ENCODE measurements around the gene SMARCC2. TPM values are rescaled to one million over a fixed set of nuclear protein-coding genes. Genes with fewer than 3 reads are reported as not detected.
A peak's percentile ranks its signal among the peaks of the same experiment; 100 is the strongest.

Gene SMARCC2
- total RNA-seq, 1 donor from 2014 or later, result 67.1 TPM

DNA sequence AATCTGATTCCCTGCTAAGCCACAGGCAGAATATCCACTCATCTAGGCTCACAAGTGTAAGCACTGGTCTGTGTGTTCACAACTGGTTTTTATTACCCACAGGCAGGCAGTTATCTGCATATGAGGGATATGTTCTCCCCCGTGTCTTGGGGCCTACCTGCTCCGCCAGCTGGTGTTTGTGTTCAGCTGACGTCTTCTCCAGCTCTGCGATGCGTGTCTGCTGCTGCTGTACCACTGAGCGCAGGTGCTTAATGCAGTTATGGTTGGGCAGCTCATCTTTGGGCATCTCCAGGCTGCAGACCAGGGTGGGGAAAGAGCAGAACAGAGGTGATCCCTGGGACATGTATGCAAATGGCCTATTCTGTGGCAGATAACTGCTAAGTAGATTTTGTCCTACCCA is 18.7 kb upstream of the SMARCC2 start:
- no peaks in the 10 kb centered on the region for H3K9me3 ChIP-seq (replicated peaks)
- peaks cover 17% of the 10 kb centered on the region for H3K4me1 ChIP-seq
- TF ChIP-seq, protein P1, sequence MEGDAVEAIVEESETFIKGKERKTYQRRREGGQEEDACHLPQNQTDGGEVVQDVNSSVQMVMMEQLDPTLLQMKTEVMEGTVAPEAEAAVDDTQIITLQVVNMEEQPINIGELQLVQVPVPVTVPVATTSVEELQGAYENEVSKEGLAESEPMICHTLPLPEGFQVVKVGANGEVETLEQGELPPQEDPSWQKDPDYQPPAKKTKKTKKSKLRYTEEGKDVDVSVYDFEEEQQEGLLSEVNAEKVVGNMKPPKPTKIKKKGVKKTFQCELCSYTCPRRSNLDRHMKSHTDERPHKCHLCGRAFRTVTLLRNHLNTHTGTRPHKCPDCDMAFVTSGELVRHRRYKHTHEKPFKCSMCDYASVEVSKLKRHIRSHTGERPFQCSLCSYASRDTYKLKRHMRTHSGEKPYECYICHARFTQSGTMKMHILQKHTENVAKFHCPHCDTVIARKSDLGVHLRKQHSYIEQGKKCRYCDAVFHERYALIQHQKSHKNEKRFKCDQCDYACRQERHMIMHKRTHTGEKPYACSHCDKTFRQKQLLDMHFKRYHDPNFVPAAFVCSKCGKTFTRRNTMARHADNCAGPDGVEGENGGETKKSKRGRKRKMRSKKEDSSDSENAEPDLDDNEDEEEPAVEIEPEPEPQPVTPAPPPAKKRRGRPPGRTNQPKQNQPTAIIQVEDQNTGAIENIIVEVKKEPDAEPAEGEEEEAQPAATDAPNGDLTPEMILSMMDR (IDR thresholded peaks at IDR 0.05; ENCODE audit: borderline replicate concordance), result no peak
- no peak for DNase-seq
- intact Hi-C loops (cut with micrococcal nuclease), result no loop called here
- H3K4me3 ChIP-seq, result no peak overlapping the region
- H3K36me3 ChIP-seq, result peaks cover 80% of the 10 kb centered on the region
- H3K27me3 ChIP-seq (ENCODE audit: low read depth), result no peaks in the 10 kb centered on the region
- H3K27ac ChIP-seq (replicated peaks), result no peak overlapping the region

DNA sequence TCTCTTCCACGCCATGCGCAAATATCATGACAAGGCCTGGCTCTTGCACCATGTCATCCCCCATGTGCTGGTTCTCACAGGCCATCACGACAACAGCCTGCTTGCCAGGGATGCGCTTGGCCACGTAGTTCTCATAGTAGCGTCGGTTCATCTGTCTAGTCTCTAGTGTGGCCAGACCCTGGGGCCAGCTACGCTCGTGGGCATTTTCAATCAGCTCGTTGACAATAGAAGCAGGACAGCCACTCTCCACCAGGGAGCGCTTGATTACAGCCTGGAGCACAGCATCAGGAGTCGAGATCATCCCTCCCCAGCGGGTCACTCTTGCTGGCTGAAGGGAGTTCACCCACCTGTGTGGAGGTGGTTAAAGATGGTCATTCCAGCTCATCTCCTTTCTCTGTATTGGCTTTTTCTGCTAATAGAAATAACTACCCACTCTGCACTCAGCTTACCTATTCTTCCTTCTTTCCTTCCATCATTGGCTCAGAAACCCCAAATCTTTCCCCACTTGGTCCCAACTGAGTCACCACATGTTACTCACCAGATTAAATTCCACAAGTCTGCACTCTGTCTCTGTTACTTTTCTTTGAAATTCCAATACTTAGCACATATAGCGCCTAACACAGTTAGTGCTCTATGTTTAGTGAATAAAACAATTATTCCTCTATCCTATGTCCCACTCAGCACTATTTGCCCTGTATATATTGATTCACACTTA is 17.3 kb upstream of the SMARCC2 start:
- Histone ChIP-seq H3K27ac (replicated peaks) (no peak overlapping the region), H3K27me3 (ENCODE audit: low read depth) (no peaks in the 10 kb centered on the region), H3K9me3 (replicated peaks) (no peaks in the 10 kb centered on the region), H3K4me3 (no peak overlapping the region), H3K36me3 (peaks cover 66% of the 10 kb centered on the region), H3K4me1 (peaks cover 17% of the 10 kb centered on the region)
- intact Hi-C loops (cut with micrococcal nuclease), result no loop called here
- TF ChIP-seq, protein P1 (IDR thresholded peaks at IDR 0.05; ENCODE audit: borderline replicate concordance), result peak; percentile 64
- DNase-seq, result peak; percentile 43

DNA sequence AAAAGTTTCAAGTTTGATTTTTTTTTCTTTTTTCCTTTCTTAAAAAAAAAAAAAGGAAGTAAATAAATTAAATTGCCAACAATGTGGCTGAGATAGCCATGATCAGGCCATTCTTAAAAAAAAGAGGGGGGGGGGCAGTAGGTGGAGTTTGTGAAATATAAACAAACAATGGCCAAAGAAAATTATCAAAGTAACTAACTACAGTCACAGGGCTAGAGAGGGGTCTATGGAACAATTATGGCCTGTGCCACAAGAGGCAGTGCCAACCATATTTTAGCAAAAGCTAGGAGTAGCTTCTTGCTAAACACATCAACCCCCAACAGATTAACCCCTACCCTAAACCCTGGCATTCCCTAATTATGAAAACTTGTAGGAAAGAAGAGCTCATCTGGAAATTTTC is 16.2 kb upstream of the SMARCC2 start:
- intact Hi-C loops (cut with micrococcal nuclease), result no loop called here
- TF ChIP-seq, protein P1 (IDR thresholded peaks at IDR 0.05; ENCODE audit: borderline replicate concordance), result no peak
- peaks cover 55% of the 10 kb centered on the region for H3K36me3 ChIP-seq
- H3K4me3 ChIP-seq, result no peak overlapping the region
- DNase-seq, result no peak
- H3K4me1 ChIP-seq, result peaks cover 17% of the 10 kb centered on the region
- no peaks in the 10 kb centered on the region for H3K9me3 ChIP-seq (replicated peaks)
- peak overlapping the region; percentile 14 for H3K27ac ChIP-seq (replicated peaks)
- H3K27me3 ChIP-seq (ENCODE audit: low read depth), result no peaks in the 10 kb centered on the region

DNA sequence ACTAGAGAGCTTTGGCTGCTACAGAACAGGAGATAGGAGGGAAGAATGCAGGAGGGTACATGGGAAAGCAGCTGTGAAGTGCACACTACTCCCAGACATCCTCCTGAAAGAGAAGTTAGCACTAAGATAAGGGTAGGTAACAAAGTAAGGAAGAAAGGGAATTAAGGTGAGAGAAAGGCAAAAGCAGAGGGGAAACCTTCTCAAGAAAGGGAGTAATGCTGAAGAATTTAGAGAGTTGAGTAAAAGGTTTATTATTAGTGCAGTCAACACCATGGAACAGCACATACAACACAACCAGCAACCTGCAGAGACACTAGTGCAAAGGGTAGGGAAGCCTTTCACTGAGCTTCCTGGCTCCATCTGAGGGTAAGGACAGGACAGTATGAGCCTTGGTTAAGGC is 15.0 kb upstream of the SMARCC2 start:
- intact Hi-C loops (cut with micrococcal nuclease), result no loop called here
- DNase-seq, result no peak
- H3K4me3 ChIP-seq, result no peak overlapping the region
- peaks cover 17% of the 10 kb centered on the region for H3K4me1 ChIP-seq
- H3K9me3 ChIP-seq (replicated peaks), result no peaks in the 10 kb centered on the region
- TF ChIP-seq, protein P1 (IDR thresholded peaks at IDR 0.05; ENCODE audit: borderline replicate concordance), result no peak
- H3K36me3 ChIP-seq, result peaks cover 43% of the 10 kb centered on the region
- H3K27me3 ChIP-seq (ENCODE audit: low read depth), result no peaks in the 10 kb centered on the region
- H3K27ac ChIP-seq (replicated peaks), result peak overlapping the region; percentile 56

DNA sequence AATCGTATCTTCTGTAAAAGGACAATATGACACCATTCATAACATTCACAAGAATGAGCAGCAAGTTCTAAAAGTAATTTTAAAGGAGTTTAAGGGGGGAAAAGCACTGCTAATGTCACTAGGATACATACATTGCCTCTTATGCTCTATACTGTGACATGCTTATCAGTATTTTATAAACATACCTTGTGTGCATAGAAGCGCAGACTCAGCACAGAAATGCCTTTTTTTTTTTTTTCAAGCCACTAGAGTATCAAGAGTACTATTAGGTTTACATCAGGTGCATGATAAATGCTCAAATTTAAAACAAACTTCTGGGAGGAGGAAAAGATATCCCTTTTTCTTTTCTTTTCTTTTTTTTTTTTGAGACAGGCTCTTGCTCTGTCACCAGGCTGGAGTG is 13.6 kb upstream of the SMARCC2 start:
- DNase-seq, result no peak
- no peaks in the 10 kb centered on the region for H3K27me3 ChIP-seq (ENCODE audit: low read depth)
- TF ChIP-seq, protein P1 (IDR thresholded peaks at IDR 0.05; ENCODE audit: borderline replicate concordance), result no peak
- no peaks in the 10 kb centered on the region for H3K9me3 ChIP-seq (replicated peaks)
- H3K27ac ChIP-seq (replicated peaks), result no peak overlapping the region
- H3K4me1 ChIP-seq, result peaks cover 17% of the 10 kb centered on the region
- no peak overlapping the region for H3K4me3 ChIP-seq
- H3K36me3 ChIP-seq, result peaks cover 29% of the 10 kb centered on the region
- intact Hi-C loops (cut with micrococcal nuclease), result no loop called here

Data from left ventricle myocardium inferior (tissue), 1 donor.